T-helper 2 cell (primary cell): Measurements from ENCODE around the gene GOLT1A.

Experiments
- DNase-seq, 5 experiments: peaks; one replicate each; pipeline versions ENCODE4 v3.0.0 to v3.0.0-alpha.2; 2012 to 2022

Gene GOLT1A

DNA sequence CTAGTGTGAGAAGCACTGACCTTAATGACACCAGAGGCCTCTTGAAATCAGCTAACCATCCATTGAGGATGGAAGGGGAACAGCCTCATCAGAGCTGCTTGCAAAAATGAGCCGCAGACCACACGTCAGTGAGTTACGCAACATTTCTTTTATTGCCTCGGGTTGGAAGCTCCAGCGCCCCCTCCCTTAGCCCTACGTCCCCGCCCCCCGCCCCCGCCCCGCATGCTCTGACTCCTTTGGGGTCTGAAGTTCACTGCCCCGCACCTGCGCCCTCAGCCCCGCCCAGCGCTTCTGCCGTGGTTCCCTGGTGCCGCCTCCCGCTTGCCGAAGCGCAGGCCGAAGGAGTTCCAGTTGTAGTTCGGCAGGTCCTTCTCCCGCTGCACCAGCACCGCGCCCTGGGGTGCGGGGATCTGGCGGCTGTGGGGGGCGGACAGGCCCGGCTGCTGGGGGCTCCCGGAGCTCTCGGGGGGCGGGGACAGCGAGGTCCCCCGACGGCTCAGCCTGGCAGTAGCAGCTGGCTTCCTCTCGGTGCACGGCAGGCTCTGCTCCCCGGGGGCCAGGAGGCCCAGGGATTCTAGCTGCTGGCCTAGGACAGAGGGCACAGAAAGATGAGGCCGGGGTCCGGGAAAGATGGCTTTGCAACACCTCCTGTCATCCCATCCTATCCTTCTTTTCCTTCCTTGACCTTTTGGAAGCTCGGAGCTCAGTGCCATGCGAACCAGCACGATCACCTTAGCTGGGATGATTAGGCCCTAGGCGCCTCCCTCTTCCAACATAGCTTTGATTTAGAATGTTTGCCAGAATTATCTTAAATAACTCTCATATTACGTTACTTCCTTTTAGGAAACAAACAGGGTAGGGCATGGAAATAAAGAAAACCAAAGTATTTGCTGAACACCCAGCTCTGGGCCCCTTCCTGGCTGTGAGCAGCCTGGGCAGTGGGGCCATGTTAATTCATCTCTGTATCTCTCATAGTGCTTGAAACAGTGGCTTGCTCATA is 23.3 kb downstream of the GOLT1A start:
- DNase-seq, result peak in 2 of 5 experiments; percentile 14 to 22

DNA sequence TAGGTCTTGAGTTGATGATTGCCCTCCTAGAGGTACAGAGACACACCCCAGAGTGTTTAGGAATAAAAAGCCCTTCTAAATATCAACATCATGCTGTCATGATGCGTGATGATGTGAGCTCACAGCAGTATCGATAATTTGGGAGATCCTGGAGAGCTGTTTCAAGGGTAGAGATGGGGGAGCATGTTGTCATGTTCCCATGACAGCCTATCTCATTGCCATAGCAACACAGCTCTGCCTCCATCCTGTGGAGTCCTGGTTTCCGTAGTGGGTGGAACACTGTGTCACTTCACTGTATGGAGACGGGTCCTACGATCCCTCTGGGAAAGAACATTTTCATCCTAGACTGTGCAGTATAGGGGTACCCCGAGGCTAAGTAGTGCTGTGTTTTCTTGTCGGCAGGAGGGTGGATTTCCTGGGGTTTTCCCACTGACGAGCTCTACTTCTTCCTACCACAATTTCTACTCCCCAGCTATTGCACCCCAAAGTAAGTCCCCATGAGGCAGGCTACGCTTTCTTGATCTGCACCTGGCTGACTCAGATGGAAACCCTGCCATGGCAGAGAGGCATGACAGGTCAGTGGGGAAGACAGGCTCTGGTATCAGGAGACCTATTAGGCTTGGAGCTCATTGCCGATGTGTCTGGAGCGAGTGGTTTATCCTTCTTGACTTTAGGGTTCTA is 24.7 kb downstream of the GOLT1A start:
- DNase-seq, result no peak

DNA sequence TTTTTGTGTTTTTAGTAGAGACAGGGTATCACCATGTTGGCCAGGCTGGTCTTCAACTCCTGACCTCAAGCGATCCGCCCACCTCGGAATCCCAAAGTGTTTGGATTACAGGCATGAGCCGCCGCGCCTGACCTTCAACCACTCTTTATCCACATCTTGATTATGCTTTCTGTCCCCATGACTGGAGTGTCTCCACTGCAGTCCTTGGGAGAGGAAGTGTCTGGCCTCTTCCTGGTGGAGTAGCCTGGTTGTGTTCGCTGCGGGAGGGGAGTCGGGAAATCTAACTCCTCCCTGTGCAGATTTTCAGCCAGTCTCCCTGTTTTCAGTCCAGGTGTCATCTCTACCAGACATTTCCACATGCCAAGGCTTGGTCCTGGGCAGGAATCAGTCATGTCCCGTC is 27.2 kb downstream of the GOLT1A start:
- no peak for DNase-seq

DNA sequence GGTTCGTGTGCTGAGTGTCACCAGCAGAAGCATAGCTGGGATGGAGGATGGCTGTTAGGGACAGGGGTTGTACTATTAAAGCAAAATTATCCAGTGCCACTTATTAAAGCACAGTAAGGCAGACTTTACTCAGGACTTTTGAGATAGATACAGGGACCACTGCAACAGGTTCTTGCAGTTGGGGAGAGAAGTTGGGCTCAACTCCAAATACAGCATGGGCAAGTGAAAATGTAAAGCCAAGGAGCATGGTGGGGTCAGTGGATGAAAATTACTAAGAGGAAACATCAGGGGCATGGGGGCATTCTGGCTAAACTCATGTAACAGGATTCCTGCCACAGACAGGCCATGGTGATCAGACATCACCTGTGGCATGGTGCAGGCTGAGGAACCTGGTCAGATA is 32.7 kb downstream of the GOLT1A start:
- DNase-seq, result no peak

DNA sequence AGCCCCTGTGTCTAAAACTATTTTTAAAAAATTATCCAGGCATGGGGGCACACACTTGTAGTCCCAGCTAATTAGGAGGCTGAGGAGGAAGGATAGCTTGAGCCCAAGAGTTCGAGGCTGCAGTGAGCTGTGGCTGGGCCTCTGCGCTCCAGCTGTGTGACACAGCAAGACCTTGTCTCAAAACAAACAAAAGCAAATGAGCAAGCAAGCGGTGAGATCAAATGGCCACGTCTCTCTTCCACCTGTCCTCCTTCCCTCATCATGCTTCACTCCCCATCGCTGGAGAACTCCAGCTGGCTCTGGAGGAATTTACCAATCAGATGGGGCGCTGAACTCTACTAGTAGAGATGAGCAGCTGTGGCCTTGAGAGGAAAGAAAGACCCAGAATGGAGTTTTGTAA is 33.7 kb downstream of the GOLT1A start:
- DNase-seq, result no peak

DNA sequence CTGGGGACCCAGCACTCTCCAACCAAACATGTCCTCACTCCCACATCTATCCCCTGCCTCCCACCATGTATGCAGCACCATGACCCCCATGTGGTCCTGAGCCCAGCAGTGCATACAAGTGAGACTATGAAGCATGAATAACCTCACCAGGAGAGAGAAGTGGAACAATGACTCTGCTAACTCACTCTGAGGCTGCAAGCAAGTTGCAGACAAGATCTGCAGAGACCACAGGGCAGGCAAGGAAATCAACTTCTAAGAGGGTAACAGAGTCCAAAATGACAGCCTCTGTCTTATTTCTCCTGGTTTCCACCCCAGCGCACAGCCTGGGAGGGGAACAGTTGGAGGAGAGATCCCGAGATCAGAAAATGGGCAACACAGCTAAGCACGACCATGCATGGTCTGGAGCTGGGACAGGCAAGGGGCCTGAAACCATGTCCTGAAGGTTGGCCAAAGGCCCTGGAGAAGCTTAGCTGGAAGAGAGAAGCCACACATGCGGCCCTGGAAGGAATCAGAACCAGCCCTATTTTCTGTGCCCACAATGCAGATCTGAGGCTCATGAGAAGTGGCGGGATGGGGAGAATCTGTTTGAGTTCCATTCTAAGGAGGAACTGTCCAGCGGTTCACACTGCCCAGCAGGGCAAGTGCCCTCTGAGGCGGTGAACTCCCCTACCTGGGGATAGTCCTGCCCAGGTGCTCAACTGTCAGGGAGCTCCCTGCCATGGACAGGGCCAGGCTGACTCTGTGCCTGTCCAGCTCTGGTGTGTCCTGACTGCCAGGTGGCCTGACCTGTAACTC is 35.1 kb downstream of the GOLT1A start:
- DNase-seq, result no peak

DNA sequence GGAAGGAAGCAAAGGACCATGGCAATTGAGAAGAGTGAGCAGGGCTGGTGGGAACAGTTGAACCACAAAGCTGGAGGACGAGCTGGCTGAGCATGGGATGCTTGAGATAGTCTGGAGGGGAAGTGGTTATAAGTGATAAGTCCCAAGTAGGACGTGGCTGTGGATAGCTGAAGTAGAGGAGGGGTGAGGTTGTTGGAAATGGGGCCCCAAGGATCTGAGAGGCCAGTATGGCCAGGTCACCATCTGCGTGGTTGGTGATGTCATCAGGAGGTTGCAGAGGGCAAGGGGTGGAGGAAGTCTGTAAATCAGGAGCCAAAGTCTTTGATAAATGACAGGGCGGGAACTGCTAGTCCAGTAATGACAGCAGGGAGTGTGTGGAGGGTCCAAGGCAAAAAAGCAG is 36.7 kb downstream of the GOLT1A start:
- no peak for DNase-seq

DNA sequence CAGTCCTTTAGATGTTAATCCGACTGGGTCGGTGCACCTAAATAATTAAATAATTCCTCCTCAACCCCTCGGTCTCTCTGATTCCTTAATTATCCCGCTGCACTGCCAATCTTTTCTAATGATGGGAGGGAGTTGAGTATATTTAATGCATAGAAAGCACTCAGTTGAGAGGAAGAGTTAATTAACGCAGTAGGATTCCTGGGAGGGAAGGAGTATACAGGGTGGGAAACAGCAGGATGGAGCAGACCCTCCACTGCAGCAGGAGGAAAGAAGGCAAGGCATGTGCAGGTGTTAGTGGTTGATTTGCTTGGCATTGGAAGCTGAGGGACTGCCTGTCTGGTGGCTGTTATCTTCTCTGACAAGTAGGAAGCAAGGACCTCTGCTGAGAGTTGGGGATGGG is 37.7 kb downstream of the GOLT1A start:
- no peak for DNase-seq

DNA sequence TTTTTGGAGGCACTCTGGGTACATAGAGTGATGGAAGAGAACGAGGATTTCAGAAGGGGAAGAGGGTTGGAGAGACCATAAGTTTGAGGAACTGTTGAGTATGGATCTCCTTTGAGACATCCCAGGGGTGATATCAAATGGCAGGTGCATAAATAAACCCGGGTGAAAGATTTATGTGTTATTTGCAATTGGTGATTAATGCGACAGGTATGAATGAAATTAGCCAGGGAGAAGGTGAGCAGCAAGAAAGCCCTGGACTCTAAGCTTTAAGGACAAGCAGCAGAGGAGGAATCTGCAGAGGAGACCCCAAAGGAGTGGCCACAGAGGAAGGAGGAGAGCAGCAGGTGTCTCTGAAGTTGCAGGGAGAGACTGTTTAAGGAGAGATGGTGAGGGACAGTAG is 38.8 kb downstream of the GOLT1A start:
- no peak for DNase-seq

DNA sequence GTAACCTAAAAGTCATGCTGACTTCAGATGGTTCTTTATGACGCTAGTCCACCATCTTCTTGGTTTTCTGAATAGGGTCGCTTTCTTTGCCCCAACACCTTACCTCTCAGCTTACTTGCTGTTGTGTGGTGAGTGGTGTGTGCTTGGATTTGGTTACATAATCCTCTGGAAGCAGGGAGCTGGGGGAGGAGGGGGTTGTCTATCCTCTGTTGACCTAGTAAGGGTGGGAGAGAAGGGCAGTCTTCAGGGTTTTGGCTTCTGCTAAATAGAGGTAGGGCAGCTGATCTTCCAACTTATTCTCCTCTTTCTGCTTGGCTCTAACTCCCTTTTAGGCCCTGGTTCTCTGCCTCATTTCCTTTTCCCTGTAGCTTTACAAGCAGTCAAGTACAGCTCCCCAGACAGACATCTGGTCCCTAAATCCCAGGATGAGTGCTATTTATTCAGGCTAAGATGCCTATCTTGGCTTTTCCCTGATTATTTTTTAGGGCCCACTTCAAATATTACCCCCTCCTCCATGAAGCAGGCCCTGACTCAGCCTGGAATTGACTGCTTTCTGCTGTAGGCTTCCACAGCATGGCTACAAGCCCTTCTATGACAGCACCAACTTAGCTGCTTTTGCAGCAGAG is 41.3 kb downstream of the GOLT1A start:
- no peak for DNase-seq

DNA sequence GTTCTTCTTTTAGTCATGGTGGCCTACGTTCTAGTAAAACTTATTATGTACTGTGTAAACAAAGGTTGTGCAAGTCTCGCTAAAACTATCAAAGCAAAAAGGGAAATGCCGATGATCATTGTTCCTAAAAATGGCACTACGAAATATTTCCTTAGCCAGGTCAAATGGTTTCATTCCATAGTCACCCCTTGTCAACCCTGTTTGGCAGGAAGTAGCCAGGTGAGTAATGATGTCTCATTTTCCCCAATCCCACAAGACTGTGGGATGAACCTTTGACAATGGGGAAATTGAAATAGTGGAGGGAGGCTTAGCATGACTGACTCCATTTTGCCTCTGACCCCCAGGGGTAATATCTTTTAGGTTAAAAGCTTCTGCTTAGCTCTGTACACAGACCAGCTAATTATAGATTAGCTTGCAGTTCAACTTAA is 42.0 kb downstream of the GOLT1A start:
- DNase-seq, result no peak

DNA sequence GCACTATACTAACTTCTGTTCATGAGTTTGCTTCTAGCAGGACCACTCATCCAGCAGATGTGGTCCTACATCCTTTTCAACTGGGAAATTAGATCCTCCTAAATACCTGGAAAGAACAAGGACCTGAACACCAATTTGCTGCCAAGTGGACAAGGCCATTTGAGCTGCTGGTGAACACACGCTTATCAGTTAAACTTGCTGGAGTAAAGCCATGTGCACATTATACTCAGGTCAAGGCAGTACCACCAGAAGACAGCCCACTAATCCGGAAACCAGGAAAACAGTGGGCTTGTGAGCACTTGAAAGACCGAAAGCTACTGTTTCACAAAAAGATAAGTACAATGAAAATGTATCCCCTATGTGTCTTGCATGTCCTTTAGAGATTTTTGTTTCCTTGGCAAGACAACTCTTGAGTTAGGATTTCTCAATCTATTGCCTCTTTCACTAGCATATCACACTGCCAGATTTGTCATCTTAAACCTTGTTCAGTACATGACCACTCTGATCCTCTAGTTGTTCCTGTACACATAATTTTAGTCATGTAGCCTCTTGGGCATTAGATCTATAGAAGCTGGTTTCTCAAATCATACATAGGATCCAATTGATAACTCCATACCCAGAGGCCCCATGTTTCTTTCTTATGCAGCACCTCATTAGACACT is 43.2 kb downstream of the GOLT1A start:
- DNase-seq, result no peak

DNA sequence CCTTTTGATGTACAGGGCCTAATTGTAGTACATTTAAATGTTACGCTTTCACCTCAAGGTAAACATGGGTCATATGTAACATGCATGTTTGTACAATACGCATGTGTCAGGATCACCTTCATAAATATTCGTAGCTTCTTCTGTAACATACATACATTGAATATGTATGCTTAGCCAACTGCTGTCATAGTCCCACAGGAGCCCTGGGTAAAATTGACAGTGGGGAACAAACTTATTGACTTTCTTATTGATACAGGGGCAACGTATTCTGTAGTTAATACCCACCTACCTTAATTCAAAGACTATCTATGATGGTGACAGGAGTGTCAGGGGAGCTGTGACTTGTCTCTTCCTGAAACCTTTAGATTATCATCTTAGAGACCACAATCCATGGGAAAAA is 43.9 kb downstream of the GOLT1A start:
- no peak for DNase-seq

DNA sequence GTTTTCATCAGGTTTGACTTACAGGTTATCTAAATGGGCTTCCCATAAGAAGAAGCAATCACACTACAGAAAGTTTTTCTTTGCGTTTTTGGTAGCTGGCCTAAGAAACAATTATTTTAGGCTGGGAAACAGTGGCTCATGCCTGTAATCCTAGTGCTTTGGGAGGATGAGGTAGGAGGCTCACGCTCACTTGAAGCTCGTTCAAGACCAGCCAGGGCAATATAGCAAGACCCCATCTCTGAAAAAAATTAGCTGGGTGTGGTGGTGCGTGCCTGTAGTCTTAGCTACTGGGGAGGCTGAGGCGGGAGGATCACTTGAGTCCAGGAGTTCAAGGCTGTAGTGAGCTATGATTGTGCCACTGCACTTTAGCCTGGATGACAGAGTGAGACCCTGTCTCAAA is 46.1 kb downstream of the GOLT1A start:
- DNase-seq, result no peak

DNA sequence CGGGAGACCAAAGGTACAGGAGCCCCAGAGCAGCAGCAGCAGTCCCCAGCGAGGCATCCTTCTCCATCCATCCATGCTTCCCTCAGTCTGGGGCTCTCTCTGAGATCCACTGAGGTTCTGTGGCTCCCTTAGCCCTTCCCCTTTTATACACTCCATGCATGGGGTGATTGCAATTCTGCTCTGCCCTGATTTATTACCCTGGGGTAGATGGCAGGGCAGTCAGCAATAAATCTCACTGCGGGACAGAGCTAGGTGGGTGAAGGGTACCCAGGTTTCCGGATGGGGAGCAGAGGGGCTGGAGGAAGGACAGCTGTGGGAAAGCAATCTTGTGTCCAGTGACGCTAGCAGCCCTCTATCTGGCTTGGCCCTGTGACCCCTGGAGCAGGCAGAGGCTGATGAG is 47.6 kb downstream of the GOLT1A start, which contains the start of gene REN:
REN (minus strand) TSS at position 119 of the 400 bp plus-strand sequence; CDS start at position 75, 44 bp downstream.
- DNase-seq, result no peak

DNA sequence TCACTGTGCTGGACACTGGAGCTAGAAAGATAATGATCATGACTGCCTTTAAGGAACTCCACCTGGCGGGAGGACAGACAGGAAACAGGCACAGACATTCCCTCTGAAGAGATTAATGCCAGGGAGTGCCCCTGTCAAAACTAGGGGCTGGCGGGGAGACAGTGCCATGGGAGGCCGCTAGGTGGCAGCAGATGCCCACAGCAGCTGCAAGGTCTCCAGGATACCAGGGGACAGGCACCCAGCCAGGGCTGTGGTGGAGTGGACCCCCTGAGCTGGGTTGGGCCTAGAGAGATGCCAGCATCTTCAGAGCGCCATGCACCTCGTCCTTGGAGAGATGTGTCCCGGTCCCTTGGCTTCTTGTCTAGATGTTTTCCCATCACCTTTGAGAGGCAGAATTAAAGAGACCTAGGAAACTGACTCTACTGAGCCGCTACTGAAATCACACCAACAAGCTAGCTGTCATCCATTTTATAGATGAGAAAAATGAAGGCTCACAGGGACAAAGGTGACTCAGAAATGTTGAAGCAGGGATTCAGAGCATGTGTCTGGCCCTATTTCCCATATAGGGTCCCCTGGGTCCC is 51.2 kb downstream of the GOLT1A start:
- DNase-seq, result peak; percentile 48 to 74 (median 53)

DNA sequence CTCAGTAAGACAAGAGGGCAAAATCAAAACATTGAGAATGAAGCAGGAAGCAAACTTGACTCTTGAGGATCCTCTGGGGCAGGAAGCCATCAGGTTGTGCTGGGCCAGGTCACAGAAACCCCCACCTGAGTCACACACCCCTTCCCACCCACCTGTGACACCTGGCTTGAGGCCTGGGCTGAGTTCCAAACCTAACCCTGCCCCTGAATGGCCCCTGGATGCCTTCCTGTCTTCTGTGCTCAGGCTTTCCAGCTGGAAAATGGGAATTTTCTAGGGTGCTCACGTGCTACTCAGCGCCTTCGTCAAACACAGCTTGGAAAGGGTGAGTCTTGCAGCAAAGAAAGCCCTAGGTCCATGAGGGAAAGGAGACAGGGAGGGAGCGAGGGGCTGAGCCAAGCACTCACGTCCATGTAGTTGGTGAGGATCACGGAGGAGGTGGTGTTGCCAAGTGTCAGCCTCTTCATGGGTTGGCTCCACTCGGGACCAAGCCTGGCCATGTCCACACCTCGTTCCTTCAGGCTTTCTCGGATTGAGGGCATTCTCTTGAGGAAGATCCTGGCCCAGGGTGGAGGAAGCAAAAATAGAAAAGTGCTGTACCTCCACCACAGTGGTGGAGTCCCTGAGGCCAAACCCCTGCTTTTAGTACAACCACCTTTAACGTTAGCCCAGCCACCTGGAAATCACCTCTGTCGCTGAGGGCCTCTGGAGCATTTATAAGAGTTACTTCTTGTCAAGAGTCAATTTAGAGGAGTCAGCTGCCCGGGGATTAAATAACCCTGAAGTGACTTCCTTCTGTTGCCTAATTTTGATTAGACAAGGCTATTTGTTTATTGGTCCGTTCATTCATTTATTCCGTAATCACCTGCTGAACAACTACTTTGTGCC is 51.9 kb downstream of the GOLT1A start:
- no peak for DNase-seq

DNA sequence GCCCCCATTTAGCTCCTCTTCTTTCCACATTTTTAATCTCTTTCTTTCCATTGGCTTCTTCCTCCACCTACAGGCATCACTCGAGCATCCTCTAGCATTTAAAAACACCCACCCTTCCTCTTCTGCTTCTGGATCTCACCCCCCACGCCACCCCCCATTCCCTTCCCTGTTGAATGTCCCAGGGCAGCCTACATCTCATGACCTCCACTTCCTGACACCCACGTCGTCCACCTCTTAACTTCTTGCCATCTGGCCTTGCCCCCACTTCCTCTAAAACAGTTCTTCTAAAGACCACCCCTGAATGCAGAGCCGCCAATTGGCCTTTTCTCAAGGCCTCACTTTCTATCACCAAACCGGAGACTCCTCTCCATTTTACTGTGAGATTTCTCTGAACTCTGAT is 55.8 kb downstream of the GOLT1A start:
- DNase-seq, result no peak

DNA sequence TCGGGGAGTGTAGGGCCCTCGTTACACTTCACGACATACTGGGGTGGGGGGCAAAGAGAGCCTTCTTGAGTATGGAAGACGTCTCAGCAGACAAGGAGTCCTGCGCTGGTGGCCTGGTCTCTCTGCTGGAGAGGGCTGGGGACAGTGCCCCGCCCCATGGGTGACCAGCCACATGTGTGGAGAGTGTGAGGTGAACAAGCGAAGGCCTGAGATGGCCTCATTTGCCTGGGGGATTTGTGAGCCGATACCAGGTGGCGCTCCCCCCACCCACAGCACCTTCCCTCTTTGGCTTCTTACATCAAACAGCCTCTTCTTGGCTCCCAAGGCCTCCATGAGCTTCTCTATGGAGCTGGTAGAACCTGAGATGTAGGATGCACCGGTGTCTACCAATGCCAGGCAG is 57.9 kb downstream of the GOLT1A start:
- DNase-seq, result no peak

DNA sequence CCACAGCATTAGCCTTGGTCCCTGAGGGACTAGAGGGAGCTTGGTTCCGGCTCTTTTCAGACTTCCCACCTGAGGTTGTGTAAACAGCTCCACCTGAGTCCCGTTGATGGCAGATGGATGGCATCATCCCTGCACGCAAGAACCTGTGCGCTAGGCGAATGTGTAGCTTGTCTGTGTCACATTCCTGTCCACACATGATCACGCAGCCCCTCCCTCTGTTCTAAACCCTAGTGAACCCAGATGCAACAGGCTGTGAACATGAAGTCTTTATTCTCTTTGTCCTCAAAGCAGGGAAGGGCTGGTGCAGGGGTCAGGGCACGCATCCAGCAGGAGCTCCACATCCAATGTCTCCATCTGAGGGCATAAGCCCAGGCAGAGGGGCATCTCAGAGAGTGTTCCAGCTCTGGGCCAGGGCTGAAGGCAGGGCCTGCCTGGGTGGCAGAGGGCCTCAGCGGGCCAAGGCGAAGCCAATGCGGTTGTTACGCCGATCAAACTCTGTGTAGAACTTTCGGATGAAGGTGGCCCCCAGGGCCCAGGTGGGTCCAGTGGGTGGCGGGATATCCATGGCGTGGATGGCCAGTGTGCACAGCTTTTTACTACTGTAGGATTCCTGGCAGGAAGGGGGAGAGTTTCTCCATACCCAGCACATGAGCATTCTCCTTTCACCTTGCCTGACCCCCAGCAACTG is 59.1 kb downstream of the GOLT1A start:
- no peak for DNase-seq
